ENCODE results near the gene GMPPB.
"Not testable (repeated sequence)": the region's sequence is repeated elsewhere in the genome, so short reads cannot be mapped to it uniquely, and the experiment has no call there.

GMPPB gene

GRCh38 chr3:49723628-49724551 is at the start of gene GMPPB:
Gene GMPPB, minus strand, starts transcription at chr3:49723951. Its CDS starts 225 bp downstream, at chr3:49723726.
- peak; percentile 98 for DNase-seq

GRCh38 chr3:49772703-49773102 is 49.0 kb upstream of the GMPPB start:
- no peak for DNase-seq

GRCh38 chr3:49771340-49771938 is 47.7 kb upstream of the GMPPB start:
- DNase-seq = no peak

GRCh38 chr3:49769926-49770325 is 46.2 kb upstream of the GMPPB start:
- DNase-seq = no peak

- DNase-seq = no peak
Observed at GRCh38 chr3:49769286-49769915, 45.6 kb upstream of the GMPPB start.

GRCh38 chr3:49763981-49764380 is 40.2 kb upstream of the GMPPB start:
- DNase-seq = no peak

- no peak for DNase-seq
Observed at GRCh38 chr3:49761661-49762060, 37.9 kb upstream of the GMPPB start.

GRCh38 chr3:49759226-49759625 is 35.5 kb upstream of the GMPPB start:
- no peak for DNase-seq

- DNase-seq = no peak
Observed at GRCh38 chr3:49757197-49757596, 33.4 kb upstream of the GMPPB start.

- no peak for DNase-seq
Observed at GRCh38 chr3:49756036-49756435, 32.3 kb upstream of the GMPPB start.

GRCh38 chr3:49754536-49754935 is 30.8 kb upstream of the GMPPB start:
- DNase-seq = no peak

GRCh38 chr3:49751501-49751900 is 27.8 kb upstream of the GMPPB start:
- DNase-seq = no peak

GRCh38 chr3:49750056-49750455 is 26.3 kb upstream of the GMPPB start:
- peak; percentile 54 for DNase-seq

GRCh38 chr3:49748874-49749273 is 25.1 kb upstream of the GMPPB start:
- DNase-seq = not testable (repeated sequence)

- peak; percentile 89 for DNase-seq
Observed at GRCh38 chr3:49747792-49748480, 24.2 kb upstream of the GMPPB start.

- DNase-seq = peak; percentile 49
Observed at GRCh38 chr3:49745986-49746385, 22.2 kb upstream of the GMPPB start.

- no peak for DNase-seq
Observed at GRCh38 chr3:49740427-49740826, 16.7 kb upstream of the GMPPB start.

GRCh38 chr3:49738067-49738713 is 14.4 kb upstream of the GMPPB start:
- no peak for DNase-seq

GRCh38 chr3:49734752-49735151 is 11.0 kb upstream of the GMPPB start:
- DNase-seq = no peak

GRCh38 chr3:49733551-49733950 is 9.8 kb upstream of the GMPPB start:
- DNase-seq = no peak

- no peak for DNase-seq
Observed at GRCh38 chr3:49732597-49732996, 8.8 kb upstream of the GMPPB start.

- DNase-seq = no peak
Observed at GRCh38 chr3:49729966-49730609, 6.3 kb upstream of the GMPPB start.

All from EL (cell line).